Left ventricle myocardium inferior (tissue), 1 donor: ENCODE data around the gene MACROD2. TPM values are rescaled to one million over a fixed set of nuclear protein-coding genes. Genes with fewer than 3 reads are reported as not detected.

Experiments
- DNase-seq: peaks from one replicate; pipeline ENCODE4 v3.0.0-alpha.2; 2020
- H3K27ac ChIP-seq: fragments of 200-600 bp; replicated peaks from 2 replicates; pipeline ENCODE4 v1.8.0; 2021
- H3K27me3 ChIP-seq: fragments of 200-600 bp; 2 replicates; pipeline ENCODE4 v1.8.0; 2021; ENCODE audit warnings: low read depth
- H3K36me3 ChIP-seq: fragments of 200-600 bp; 2 replicates; pipeline ENCODE4 v1.8.0; 2021
- H3K4me1 ChIP-seq: fragments of 200-600 bp; 2 replicates; pipeline ENCODE4 v1.8.0; 2021
- H3K4me3 ChIP-seq: fragments of 200-600 bp; 2 replicates; pipeline ENCODE4 v1.8.0; 2021; ENCODE audit warnings: mild to moderate bottlenecking, moderate library complexity
- H3K9me3 ChIP-seq: fragments of 200-600 bp; replicated peaks from 2 replicates; pipeline ENCODE4 v1.8.0; 2021
- CTCF ChIP-seq: fragments of 200-600 bp; IDR thresholded peaks from 2 replicates; pipeline ENCODE4 v1.8.0; 2021; ENCODE audit warnings: antibody characterized with exemption, mild to moderate bottlenecking, borderline replicate concordance
- intact Hi-C: fragments of 100-400 bp; cut with micrococcal nuclease; formaldehyde crosslinking; loops from one replicate; pipeline ENCODE4 v1.11.0; 2022
- total RNA-seq: library from RNA; stranded (reverse); fragmentation: NEBNext Ultra II Directional; extraction: Animal tissue kit (Norgen Biotek cat#: 25700); gene quantifications from one replicate; pipeline ENCODE4 v1.2.1, GENCODE V29; 2021
- donor health status: DM: no; HTN: yes; CAD: no; lungs with severe emphysema.

Gene MACROD2
- total RNA-seq, 1 donor from 2014 or later = 3.6 TPM

- intact Hi-C loops = no loop called here
These were observed 671.4 kb downstream of the MACROD2 start for GRCh38 chr20:14666696-14667095.

GRCh38 chr20:14667226-14667625 lies 671.9 kb downstream of the MACROD2 start:
- intact Hi-C loops = no loop called here
- Histone ChIP-seq H3K4me3 (no peak overlapping the region), H3K9me3 (no peaks in the 10 kb centered on the region), H3K36me3 (no peaks in the 10 kb centered on the region), H3K4me1 (no peaks in the 10 kb centered on the region), H3K27ac (no peak overlapping the region), H3K27me3 (no peaks in the 10 kb centered on the region)
- DNase-seq = no peak
- TF ChIP-seq CTCF = no peak

More at GRCh38 chr20:14666696-14667095, 671.4 kb downstream of the MACROD2 start:
- no peaks in the 10 kb centered on the region for H3K9me3 ChIP-seq
- H3K36me3 ChIP-seq = no peaks in the 10 kb centered on the region
- no peak for TF ChIP-seq CTCF
- DNase-seq = no peak
- H3K4me1 ChIP-seq = no peaks in the 10 kb centered on the region
- no peak overlapping the region for H3K4me3 ChIP-seq
- no peak overlapping the region for H3K27ac ChIP-seq
- H3K27me3 ChIP-seq = no peaks in the 10 kb centered on the region

GRCh38 chr20:14672066-14672465 lies 676.8 kb downstream of the MACROD2 start:
- H3K4me1 ChIP-seq = no peaks in the 10 kb centered on the region
- H3K9me3 ChIP-seq = peaks cover 7% of the 10 kb centered on the region
- intact Hi-C loops = no loop called here
- H3K27me3 ChIP-seq = no peaks in the 10 kb centered on the region
- H3K27ac ChIP-seq = no peak overlapping the region
- H3K4me3 ChIP-seq = no peak overlapping the region
- TF ChIP-seq CTCF = no peak
- DNase-seq = no peak
- H3K36me3 ChIP-seq = no peaks in the 10 kb centered on the region

GRCh38 chr20:14673164-14673563 lies 677.8 kb downstream of the MACROD2 start:
- Histone ChIP-seq H3K9me3 (peaks cover 7% of the 10 kb centered on the region), H3K27ac (no peak overlapping the region), H3K4me1 (no peaks in the 10 kb centered on the region), H3K36me3 (no peaks in the 10 kb centered on the region), H3K4me3 (no peak overlapping the region), H3K27me3 (no peaks in the 10 kb centered on the region)
- intact Hi-C loops = no loop called here
- TF ChIP-seq CTCF = no peak
- no peak for DNase-seq

- peaks cover 7% of the 10 kb centered on the region for H3K9me3 ChIP-seq
- intact Hi-C loops = no loop called here
- no peaks in the 10 kb centered on the region for H3K36me3 ChIP-seq
- no peaks in the 10 kb centered on the region for H3K27me3 ChIP-seq
- H3K27ac ChIP-seq = no peak overlapping the region
- H3K4me1 ChIP-seq = no peaks in the 10 kb centered on the region
- no peak overlapping the region for H3K4me3 ChIP-seq
- no peak for DNase-seq
- no peak for TF ChIP-seq CTCF
These were observed 682.1 kb downstream of the MACROD2 start for GRCh38 chr20:14677455-14677854.

- intact Hi-C loops = no loop called here
- TF ChIP-seq CTCF = no peak
- no peaks in the 10 kb centered on the region for H3K36me3 ChIP-seq
- H3K27ac ChIP-seq = no peak overlapping the region
- H3K9me3 ChIP-seq = no peaks in the 10 kb centered on the region
- H3K4me3 ChIP-seq = no peak overlapping the region
- no peak for DNase-seq
- no peaks in the 10 kb centered on the region for H3K4me1 ChIP-seq
- H3K27me3 ChIP-seq = no peaks in the 10 kb centered on the region
These were observed 689.9 kb downstream of the MACROD2 start for GRCh38 chr20:14685183-14685582.
